Measurements from ENCODE around the gene GNG12. TPM values are rescaled to one million over a fixed set of nuclear protein-coding genes. Genes with fewer than 3 reads are reported as not detected.

The GNG12 gene
- total RNA-seq, 1 donor from 2014 or later: 23.2 TPM

GRCh38 chr1:67741736-67742135 lies 91.5 kb downstream of the GNG12 start:
- Mint-ChIP-seq H3K27me3 (no peaks in the 10 kb centered on the region), H3K27ac (no peak overlapping the region), H3K4me3 (no peak overlapping the region), H3K4me1 (ENCODE audit: unreplicated experiment) (peaks cover 19% of the 10 kb centered on the region), H3K36me3 (no peaks in the 10 kb centered on the region), H3K9me3 (no peaks in the 10 kb centered on the region)
- no peak for TF ChIP-seq CTCF (conservative IDR thresholded peaks at IDR 0.05)
- no peak for DNase-seq (ENCODE audit: extremely low spot score, unreplicated experiment)

GRCh38 chr1:67741121-67741520 lies 92.1 kb downstream of the GNG12 start:
- Mint-ChIP-seq H3K27ac (no peak overlapping the region), H3K36me3 (no peaks in the 10 kb centered on the region), H3K4me1 (ENCODE audit: unreplicated experiment) (peaks cover 16% of the 10 kb centered on the region), H3K4me3 (no peak overlapping the region), H3K27me3 (no peaks in the 10 kb centered on the region), H3K9me3 (no peaks in the 10 kb centered on the region)
- no peak for TF ChIP-seq CTCF (conservative IDR thresholded peaks at IDR 0.05)
- DNase-seq (ENCODE audit: extremely low spot score, unreplicated experiment): no peak

- H3K4me1 Mint-ChIP-seq (ENCODE audit: unreplicated experiment): peaks cover 17% of the 10 kb centered on the region
- H3K4me3 Mint-ChIP-seq: no peak overlapping the region
- no peaks in the 10 kb centered on the region for H3K27me3 Mint-ChIP-seq
- H3K36me3 Mint-ChIP-seq: no peaks in the 10 kb centered on the region
- no peak for DNase-seq (ENCODE audit: extremely low spot score, unreplicated experiment)
- no peak for TF ChIP-seq CTCF (conservative IDR thresholded peaks at IDR 0.05)
- no peaks in the 10 kb centered on the region for H3K9me3 Mint-ChIP-seq
- no peak overlapping the region for H3K27ac Mint-ChIP-seq
These were observed 92.7 kb downstream of the GNG12 start for GRCh38 chr1:67740543-67740942.

- no peaks in the 10 kb centered on the region for H3K36me3 Mint-ChIP-seq
- no peak overlapping the region for H3K27ac Mint-ChIP-seq
- no peak overlapping the region for H3K4me3 Mint-ChIP-seq
- no peak for DNase-seq (ENCODE audit: extremely low spot score, unreplicated experiment)
- no peaks in the 10 kb centered on the region for H3K27me3 Mint-ChIP-seq
- no peaks in the 10 kb centered on the region for H3K9me3 Mint-ChIP-seq
- TF ChIP-seq CTCF (conservative IDR thresholded peaks at IDR 0.05): no peak
- H3K4me1 Mint-ChIP-seq (ENCODE audit: unreplicated experiment): peaks cover 18% of the 10 kb centered on the region
These were observed 93.9 kb downstream of the GNG12 start for GRCh38 chr1:67739361-67739760.

- Mint-ChIP-seq H3K9me3 (no peaks in the 10 kb centered on the region), H3K4me1 (ENCODE audit: unreplicated experiment) (peaks cover 18% of the 10 kb centered on the region), H3K36me3 (no peaks in the 10 kb centered on the region), H3K27me3 (no peaks in the 10 kb centered on the region), H3K4me3 (no peak overlapping the region), H3K27ac (peak overlapping the region; percentile 69)
- no peak for DNase-seq (ENCODE audit: extremely low spot score, unreplicated experiment)
- no peak for TF ChIP-seq CTCF (conservative IDR thresholded peaks at IDR 0.05)
These were observed 94.9 kb downstream of the GNG12 start for GRCh38 chr1:67738401-67738800.

GRCh38 chr1:67737875-67738274 lies 95.4 kb downstream of the GNG12 start:
- DNase-seq (ENCODE audit: extremely low spot score, unreplicated experiment): no peak
- Mint-ChIP-seq H3K27me3 (no peaks in the 10 kb centered on the region), H3K36me3 (no peaks in the 10 kb centered on the region), H3K27ac (no peak overlapping the region), H3K9me3 (no peaks in the 10 kb centered on the region), H3K4me1 (ENCODE audit: unreplicated experiment) (peaks cover 14% of the 10 kb centered on the region), H3K4me3 (no peak overlapping the region)
- TF ChIP-seq CTCF (conservative IDR thresholded peaks at IDR 0.05): no peak
